ENCODE data around the gene PCNT. TPM values are rescaled to one million over a fixed set of nuclear protein-coding genes. Genes with fewer than 3 reads are reported as not detected.
"Not testable (repeated sequence)": the region's sequence is repeated elsewhere in the genome, so short reads cannot be mapped to it uniquely, and the experiment has no call there.

Gene PCNT
- total RNA-seq, 1 donor from 2014 or later: 73.2 TPM

- intact Hi-C loops (cut with micrococcal nuclease): no loop called here
These were observed 118.1 kb downstream of the PCNT start for GRCh38 chr21:46441961-46442498.

DNA sequence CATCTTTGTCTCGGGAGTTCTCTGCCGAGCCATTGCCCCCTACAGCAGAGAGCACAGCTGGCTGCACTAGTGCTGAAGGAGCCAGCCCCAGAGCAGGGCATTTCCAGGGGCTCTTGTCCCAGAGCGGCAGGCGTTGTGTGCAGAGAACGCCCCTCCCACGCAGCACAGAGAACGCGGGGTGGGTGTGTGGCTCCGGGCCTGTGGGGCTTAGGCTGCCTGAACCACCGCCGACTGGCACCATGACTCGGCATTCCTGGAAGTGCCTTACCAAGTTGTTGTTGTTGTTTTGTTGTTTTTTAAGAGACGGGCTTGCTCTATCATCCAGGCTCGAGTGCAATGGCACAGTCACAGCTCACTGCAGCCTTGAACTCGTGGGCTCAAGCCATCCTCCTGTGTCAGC, 119.0 kb downstream of the PCNT start:
- intact Hi-C loops (cut with micrococcal nuclease): no loop called here

DNA sequence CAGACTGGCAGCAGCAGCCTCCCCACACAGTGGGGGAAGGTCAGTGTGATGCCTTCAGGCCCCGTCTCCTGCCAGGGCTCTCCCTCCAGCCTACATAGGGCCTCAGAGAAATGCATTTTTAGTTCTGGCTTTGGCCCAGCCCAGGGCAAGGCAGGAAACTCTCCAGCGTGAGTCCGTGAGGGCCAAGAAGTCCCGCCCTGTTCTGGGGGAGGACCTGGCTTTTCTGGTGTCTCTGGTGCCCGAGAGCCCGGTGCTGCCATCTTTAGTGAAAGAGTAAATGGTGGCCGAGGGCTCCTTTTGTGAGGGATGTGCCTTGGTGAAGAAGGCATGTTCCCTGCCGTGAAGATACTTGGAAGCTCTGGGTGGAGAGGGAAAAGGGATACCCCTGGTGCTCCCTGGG, 120.0 kb downstream of the PCNT start:
- intact Hi-C loops (cut with micrococcal nuclease): no loop called here

DNA sequence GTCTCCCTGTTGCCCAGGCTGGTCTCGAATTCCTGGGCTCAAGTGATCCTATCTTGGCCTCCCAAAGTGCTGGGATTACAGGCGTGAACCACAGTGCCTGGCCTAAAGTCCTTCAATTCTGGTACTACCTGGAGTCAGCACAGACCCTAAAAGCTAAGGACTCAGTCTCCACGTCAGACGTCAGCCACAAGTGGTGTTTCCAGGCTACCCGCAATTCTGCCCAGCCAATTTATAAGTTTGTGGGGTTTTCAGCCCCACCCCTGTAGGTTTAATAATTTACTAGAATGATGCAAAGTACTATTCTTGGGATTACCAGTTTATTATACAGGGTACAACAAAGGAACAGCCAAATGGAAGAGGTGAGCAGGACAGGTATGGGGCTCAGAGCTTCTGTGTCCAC, 124.2 kb downstream of the PCNT start:
- intact Hi-C loops (cut with micrococcal nuclease): no loop called here

DNA sequence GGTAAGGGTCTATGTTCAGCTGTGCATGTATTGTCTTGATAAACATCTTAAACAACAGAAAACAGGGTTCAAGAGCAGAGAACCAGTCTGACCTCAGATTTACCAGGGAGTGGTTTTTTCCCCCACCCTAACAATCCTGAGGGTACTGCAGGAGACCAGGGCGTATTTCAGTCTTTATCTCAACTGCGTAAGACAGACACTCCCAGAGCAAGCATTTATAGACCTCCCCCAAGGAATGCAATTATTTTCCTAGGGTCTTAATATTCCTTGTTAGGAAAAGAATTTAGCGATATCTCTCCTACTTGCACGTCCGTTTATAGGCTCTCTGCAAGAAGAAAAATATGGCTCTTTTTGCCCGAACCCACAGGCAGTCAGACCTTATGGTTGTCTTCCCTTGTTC, 124.9 kb downstream of the PCNT start:
- intact Hi-C loops (cut with micrococcal nuclease): not testable (repeated sequence)

DNA sequence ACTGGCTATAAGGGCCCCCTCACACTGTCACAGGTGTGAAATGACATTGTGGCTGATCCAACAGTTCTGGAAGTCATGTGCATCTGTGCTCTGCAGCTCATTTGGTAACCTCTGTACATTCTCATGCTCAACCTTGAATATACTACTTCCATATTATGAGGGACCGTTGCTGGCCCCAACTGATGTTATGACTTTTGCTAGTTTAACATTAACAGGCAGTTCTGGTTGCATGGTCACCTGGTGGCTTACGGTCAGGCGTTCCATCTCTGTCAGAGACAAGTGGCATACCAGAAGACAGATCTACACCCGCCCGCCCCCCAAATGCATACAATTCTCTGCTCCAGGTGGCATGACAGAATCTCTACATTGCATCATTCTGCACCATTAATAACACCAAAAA, 128.8 kb downstream of the PCNT start:
- intact Hi-C loops (cut with micrococcal nuclease): no loop called here

GRCh38 chr21:46454142-46454541, 130.2 kb downstream of the PCNT start:
- intact Hi-C loops (cut with micrococcal nuclease): no loop called here

DNA sequence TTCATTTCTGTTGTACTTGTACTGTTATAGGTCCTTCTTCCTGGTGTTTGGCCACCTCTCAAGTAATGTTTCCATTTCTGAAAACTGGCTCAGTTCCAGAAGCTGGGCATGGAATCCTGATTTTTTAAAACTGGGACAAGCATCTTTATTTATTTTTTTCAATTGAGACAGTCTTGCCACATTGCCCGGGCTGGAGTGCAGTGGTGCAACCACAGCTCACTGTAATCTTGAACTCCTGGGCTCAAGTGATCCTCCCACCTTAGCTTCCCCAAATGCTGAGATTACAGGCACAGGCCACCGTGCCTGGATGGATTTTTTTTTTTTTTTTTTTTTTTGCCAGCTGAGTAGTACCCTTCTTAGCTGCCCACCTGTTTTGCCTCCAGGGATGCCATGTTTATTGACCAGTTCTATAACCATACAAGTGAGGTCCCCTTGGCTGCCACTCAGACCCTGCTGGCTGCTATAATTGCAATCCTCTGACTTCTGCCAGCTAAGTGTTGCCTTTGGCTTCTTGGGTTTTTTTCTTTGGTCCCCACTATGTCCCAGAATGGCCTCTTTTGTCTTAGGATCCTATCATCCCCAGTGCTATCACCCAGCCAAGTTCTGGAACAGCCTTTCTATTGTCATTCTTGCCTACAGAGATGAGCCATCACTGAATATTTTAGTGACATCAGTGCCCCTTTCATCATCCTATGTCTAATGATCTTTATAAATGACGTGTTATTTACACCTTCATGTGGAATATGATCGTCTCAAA, 130.9 kb downstream of the PCNT start:
- intact Hi-C loops (cut with micrococcal nuclease): loop anchor here (5.0 kb wide), 2 partner anchors 102 to 228 kb away; partner anchors contain the start of gene LSS

GRCh38 chr21:46455575-46456385, 131.8 kb downstream of the PCNT start:
- intact Hi-C loops (cut with micrococcal nuclease): loop anchor here (5.0 kb wide), 2 partner anchors 102 to 228 kb away; partner anchors contain the start of gene LSS

- intact Hi-C loops (cut with micrococcal nuclease): loop anchor here (5.0 kb wide), 2 partner anchors 101 to 229 kb away; partner anchors contain the start of gene LSS
These were observed 132.8 kb downstream of the PCNT start for GRCh38 chr21:46456750-46457149.

DNA sequence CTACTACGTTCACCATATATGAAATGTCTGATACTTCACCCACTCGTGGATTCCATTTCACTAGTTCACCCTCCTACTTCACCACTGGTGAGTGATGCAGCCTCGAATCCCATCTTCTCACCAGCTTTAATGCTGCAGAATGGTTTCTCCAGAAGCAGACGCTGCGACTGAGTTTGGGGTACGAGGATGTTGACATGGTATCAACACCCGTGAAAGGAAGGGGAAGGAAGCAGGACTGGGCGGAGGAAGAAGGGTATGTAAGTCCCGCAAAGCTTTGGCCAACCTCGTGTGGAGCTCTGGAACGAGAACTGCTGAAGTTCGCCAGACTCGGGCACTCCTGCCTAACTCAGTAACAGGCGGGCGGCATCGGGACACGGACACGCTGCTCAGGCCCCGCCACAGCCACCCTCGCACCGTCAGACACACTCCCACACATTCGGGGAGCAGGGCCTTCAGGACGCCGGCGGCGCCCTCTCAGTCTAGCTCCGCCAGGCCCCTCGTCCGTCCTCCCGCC, 133.9 kb downstream of the PCNT start:
- intact Hi-C loops (cut with micrococcal nuclease): loop anchor here (1.0 to 5.0 kb wide), 5 partner anchors 99 to 231 kb away; partner anchors contain the start of genes LSS, PCNT and YBEY

GRCh38 chr21:46458315-46459023, 134.5 kb downstream of the PCNT start, which contains the start of gene DIP2A:
Gene DIP2A, plus strand, starts transcription at chr21:46458891. Its CDS starts 241 bp downstream, at chr21:46459132.
- intact Hi-C loops (cut with micrococcal nuclease): loop anchor here (1.0 to 5.0 kb wide), 5 partner anchors 99 to 231 kb away; partner anchors contain the start of genes LSS, PCNT and YBEY

GRCh38 chr21:46459024-46459355, 135.0 kb downstream of the PCNT start:
- intact Hi-C loops (cut with micrococcal nuclease): loop anchor here (2.0 to 5.0 kb wide), 3 partner anchors 98 to 232 kb away; partner anchors contain the start of genes LSS and YBEY

- intact Hi-C loops (cut with micrococcal nuclease): loop anchor here (2.0 to 5.0 kb wide), 3 partner anchors 98 to 232 kb away; partner anchors contain the start of genes LSS and YBEY
These were observed 135.6 kb downstream of the PCNT start for GRCh38 chr21:46459356-46460112.

- intact Hi-C loops (cut with micrococcal nuclease): no loop called here
These were observed 138.0 kb downstream of the PCNT start for GRCh38 chr21:46461909-46462308.

- intact Hi-C loops (cut with micrococcal nuclease): not testable (repeated sequence)
These were observed 141.2 kb downstream of the PCNT start for GRCh38 chr21:46465153-46465552.

DNA sequence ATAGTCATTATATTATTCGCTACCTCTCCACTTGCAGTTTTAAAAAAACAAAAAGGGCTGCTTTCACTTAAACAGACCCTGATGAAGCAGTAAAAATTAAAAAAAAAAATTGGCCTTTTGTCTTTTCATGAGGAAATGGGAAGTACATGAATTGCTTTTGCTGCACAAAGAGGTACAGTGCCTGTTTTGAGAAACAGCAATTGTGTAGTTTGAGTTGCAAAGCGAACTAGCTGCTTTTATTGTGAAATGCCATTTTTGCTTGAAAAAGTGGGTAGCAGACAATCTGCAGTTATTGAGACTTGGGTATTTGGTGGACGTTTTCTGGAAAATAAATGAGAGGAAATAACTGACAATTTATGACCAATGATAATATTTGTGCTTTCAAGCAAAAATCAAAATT, 141.7 kb downstream of the PCNT start:
- intact Hi-C loops (cut with micrococcal nuclease): no loop called here

DNA sequence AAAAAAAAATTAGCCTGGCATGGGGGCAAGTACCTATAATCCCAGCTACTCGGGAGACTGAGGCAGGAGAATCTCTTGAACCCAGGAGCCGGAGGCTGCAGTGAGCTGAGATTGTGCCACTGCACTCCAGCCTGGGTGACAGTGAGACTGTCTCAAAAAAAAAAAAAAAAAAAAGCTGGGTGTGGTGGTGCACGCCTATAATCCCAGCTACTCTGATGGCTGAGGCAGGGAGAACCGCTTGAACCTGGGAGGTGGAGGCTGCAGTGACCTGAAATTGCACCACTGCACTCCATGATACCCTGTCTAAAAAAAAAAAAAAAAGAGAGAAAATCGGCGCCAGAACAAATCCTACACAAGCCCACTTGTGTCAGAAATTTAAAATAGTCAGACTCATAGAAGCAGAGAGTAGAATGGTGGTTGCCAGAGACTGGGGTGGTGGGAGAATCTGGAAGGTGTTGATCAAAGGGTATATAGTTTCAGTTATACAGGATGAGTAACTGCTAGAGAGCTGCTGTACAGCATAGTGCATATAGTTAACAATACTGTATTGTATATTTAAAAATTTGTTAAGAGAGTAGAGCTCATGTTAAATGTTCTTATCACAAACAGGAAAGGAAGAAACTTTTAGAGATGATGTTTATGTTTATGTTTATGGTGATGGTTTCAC, 144.3 kb downstream of the PCNT start:
- intact Hi-C loops (cut with micrococcal nuclease): no loop called here

- intact Hi-C loops (cut with micrococcal nuclease): no loop called here
These were observed 145.3 kb downstream of the PCNT start for GRCh38 chr21:46469275-46469674.

- intact Hi-C loops (cut with micrococcal nuclease): no loop called here
These were observed 147.6 kb downstream of the PCNT start for GRCh38 chr21:46471514-46471913.
